GM21576 (cell line): Measurements from ENCODE around the gene IGSF1.
"Not testable (repeated sequence)": the region's sequence is repeated elsewhere in the genome, so short reads cannot be mapped to it uniquely, and the experiment has no call there.

Experiments
- ATAC-seq: cut with Tn5 transposase; IDR thresholded peaks from one replicate; pipeline ENCODE4 v1.9.1; 2021; ENCODE audit warnings: mild to moderate bottlenecking, moderate library complexity; ENCODE audit not compliant: unreplicated experiment

Gene IGSF1

DNA sequence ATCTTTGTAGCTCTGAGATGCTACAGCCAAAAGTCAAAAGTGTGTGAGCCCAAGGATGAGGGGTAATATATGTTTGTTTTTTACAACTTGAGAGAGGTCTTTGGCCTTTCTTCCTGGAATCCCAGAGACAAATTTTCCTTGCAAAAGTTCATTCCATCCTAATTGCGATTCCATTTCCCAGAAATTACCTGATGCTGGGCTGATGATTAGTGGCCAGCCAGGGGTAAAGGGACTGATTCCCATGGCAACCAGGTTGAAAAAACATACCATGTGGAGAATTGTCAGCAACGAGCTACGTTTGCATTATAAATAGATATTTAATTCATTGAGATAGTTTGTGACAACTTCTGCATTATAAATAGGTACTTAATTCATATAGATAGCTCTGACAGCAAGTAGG lies 17.8 kb downstream of the IGSF1 start:
- ATAC-seq, result no peak

- ATAC-seq, result no peak
Measured at GRCh38 chrX:131270080-131270479, 19.0 kb downstream of the IGSF1 start.

DNA sequence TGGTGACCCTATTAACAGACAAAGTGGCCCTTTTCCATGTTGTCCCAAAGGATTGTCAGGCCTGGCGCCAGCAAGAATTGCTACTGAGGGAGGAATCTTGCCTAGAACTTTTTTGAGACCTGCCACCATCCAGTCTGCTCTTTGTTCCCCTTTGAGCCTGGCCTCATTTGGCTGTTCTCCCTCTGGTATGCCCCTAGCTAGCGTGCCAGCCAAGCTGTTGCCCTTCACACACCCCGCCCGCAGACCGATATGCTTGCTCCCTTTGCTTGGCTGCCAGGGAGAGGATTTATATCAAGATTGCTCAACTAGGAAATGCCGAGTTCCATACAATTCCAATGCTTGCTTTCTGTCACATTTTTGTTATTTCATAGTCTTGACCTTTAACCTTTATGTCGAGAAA lies 24.4 kb downstream of the IGSF1 start:
- ATAC-seq, result no peak

GRCh38 chrX:131264053-131264452 lies 25.1 kb downstream of the IGSF1 start:
- no peak for ATAC-seq

GRCh38 chrX:131262738-131263679 lies 26.1 kb downstream of the IGSF1 start:
- no peak for ATAC-seq

DNA sequence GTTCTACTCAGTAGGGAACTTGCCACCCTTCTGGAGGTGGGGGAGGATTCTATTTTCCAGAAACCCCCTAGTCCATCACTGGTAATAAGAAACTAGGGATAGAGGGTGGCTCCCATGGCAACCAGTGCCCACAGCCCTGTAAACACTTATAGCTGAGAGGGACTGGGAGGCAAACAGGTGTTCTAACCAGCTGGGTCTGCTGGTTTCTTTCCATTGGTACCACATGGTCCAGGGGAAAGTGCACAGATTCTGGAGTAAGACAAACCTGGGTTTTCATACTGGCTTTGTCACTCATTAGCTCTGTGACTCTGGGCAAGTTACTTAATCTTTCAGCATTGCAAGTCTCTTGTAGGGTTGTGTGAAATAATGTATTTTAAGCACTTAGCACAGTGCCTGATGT lies 26.9 kb downstream of the IGSF1 start:
- no peak for ATAC-seq

DNA sequence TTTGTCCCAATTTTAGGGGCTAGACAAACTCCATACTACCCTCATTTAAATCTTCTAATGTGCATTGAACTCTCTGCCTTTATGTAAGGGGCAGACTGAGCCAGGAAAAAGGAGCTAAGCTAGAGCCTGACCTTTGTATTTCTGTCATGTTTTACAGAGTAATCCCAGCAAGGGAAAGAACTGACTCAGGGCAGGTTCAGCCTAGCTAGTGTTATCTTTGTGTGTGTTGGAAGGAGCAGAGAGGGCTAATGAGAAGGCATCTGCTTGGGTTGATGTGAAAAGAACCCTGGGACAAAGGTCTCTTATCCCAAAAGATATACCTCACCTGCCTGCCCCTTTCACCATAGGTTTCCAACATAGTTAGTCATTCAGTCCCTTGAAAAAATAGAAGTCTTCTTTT lies 31.7 kb downstream of the IGSF1 start:
- no peak for ATAC-seq

DNA sequence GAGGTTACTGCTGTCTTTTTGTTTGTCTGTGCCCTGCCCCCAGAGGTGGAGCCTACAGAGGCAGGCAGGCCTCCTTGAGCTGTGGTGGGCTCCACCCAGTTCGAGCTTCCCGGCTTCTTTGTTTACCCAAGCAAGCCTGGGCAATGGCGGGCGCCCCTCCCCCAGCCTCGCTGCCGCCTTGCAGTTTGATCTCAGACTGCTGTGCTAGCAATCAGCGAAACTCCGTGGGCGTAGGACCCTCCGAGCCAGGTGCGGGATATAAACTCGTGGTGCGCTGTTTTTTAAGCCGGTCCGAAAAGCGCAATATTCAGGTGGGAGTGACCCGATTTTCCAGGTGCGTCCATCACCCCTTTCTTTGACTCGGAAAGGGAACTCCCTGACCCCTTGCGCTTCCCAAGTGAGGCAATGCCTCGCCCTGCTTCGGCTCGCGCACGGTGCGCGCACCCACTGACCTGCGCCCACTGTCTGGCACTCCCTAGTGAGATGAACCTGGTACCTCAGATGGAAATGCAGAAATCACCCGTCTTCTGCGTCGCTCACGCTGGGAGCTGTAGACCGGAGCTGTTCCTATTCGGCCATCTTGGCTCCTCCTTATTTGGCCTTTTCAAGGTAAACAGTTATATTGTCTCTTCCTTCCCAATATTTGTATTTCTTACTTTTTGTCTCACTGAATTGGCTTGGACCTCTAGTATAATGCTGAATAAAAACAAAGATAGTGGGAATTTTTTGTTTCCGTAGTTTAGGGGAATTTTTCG lies 37.9 kb downstream of the IGSF1 start:
- not testable (repeated sequence) for ATAC-seq

- ATAC-seq, result no peak
Measured at GRCh38 chrX:131239057-131239456, 50.0 kb downstream of the IGSF1 start.

- no peak for ATAC-seq
Measured at GRCh38 chrX:131237363-131237762, 51.7 kb downstream of the IGSF1 start.

DNA sequence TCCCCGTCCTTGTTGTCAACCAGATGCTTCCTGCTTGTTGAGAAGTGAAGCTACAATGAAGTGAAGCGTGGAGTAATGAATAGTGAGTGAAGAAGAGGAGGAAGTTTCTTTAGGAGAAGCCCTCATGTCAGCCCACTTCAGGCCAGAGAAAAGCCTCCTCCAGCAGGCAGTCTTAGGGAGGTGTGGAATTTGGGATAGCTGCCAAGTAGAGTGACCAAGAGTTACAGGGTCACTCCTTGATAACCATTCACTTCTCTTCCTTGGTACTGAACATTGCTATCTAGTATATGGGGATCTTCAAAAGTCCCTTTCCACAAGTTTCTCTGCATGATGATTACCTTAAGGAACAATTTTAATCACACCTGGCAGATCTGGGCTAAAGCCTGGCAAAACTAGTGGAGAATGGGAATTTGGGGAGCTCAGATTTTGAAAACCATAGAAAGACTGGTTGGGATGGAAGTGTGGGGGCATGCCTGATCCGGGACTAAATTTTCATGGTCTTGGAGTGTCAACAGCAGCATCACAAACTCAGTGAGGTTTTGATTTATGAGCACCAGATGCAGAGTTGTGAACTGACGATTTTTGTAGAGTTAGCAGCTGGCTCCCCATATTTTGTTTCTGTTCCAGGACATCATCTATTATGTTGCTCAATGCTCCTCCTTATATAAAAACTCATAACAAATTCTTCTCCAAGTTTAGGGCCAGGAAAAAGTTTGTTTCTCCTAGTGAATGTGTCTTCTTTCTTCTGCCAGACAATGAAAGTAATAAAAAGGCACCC lies 53.1 kb downstream of the IGSF1 start:
- no peak for ATAC-seq

GRCh38 chrX:131227608-131228007 lies 61.5 kb downstream of the IGSF1 start:
- no peak for ATAC-seq

DNA sequence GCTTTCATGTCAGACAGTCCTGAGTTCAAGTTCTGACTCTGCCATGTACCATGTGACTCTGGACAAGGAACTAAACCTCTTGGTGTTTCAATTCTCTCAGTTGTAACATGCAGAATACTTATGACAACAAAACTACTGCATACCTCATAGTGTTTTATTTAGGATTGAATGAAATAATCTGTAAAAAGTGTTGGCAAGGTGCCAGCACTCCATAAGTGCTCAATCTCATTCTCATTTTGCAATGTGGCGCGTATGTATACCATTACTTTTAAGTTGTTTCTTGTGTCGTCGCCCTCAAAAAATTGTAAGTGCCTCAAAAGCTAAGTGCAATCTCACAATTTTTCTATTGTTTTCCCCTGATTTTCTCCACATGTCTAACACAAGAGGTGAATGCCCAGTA lies 62.5 kb downstream of the IGSF1 start:
- ATAC-seq, result no peak

- no peak for ATAC-seq
Measured at GRCh38 chrX:131225078-131225477, 64.0 kb downstream of the IGSF1 start.
